Measurements from ENCODE around the gene GYG2.

DNA sequence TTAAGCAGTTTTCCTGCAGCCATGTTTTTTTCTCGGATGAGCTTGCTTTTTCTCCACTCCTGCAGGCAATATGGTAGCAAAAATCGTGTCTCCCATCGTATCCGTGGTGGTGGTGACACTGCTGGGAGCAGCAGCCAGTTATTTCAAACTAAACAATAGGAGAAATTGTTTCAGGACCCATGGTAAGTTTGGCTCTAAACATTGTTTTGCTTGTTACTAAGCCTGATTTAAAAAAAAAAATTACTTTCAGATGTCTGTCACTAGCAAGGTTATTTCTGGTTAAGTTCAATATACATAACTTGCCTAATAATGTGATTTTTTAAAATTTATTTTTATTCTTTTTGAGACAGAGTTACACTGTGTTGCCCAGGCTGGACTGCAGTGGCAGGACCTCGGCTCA, 17.5 kb upstream of the GYG2 start:
- TF ChIP-seq, protein P1, sequence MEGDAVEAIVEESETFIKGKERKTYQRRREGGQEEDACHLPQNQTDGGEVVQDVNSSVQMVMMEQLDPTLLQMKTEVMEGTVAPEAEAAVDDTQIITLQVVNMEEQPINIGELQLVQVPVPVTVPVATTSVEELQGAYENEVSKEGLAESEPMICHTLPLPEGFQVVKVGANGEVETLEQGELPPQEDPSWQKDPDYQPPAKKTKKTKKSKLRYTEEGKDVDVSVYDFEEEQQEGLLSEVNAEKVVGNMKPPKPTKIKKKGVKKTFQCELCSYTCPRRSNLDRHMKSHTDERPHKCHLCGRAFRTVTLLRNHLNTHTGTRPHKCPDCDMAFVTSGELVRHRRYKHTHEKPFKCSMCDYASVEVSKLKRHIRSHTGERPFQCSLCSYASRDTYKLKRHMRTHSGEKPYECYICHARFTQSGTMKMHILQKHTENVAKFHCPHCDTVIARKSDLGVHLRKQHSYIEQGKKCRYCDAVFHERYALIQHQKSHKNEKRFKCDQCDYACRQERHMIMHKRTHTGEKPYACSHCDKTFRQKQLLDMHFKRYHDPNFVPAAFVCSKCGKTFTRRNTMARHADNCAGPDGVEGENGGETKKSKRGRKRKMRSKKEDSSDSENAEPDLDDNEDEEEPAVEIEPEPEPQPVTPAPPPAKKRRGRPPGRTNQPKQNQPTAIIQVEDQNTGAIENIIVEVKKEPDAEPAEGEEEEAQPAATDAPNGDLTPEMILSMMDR (conservative IDR thresholded peaks at IDR 0.05), result no peak
- TF ChIP-seq ZFX (IDR thresholded peaks at IDR 0.05), result no peak

All from C4-2B (cell line).